ENCODE data around the gene ETHE1.
"Not testable (repeated sequence)": the region's sequence is repeated elsewhere in the genome, so short reads cannot be mapped to it uniquely, and the experiment has no call there.

GRCh38 chr19:43547926-43548325 is 20.9 kb upstream of the ETHE1 start:
- not testable (repeated sequence) for TF ChIP-seq CTCF (IDR thresholded peaks at IDR 0.05); POLR2AphosphoS2 (conservative IDR thresholded peaks at IDR 0.05; ENCODE audit: low read length); GATA3 (IDR thresholded peaks at IDR 0.05; ENCODE audit: borderline replicate concordance); CEBPB (IDR thresholded peaks at IDR 0.05); RFX5 (IDR thresholded peaks at IDR 0.05); USF2 (IDR thresholded peaks at IDR 0.05); POLR2A (IDR thresholded peaks at IDR 0.05; ENCODE audit: low read length)
